Lower leg skin (tissue), 4 donors: ENCODE data around the gene LHX4. TPM values are rescaled to one million over a fixed set of nuclear protein-coding genes. Genes with fewer than 3 reads are reported as not detected.

ENCODE experiments used
- DNase-seq, 2 donors: peaks; one replicate each; pipeline ENCODE4 v3.0.0-alpha.2; 2019; ENCODE audit warnings: low spot score in 2 of 2
- H3K4me3 ChIP-seq: fragments of 200-600 bp; sonication (generic); 2 replicates; pipeline ENCODE4 v1.5.1; 2017; ENCODE audit warnings: mild to moderate bottlenecking, low read depth; ENCODE audit not compliant: poor library complexity, severe bottlenecking
- POLR2A ChIP-seq, 2 donors: fragments of 450-650 bp; IDR thresholded peaks; one replicate each; pipeline ENCODE4 v1.6.1; 2016 to 2017; ENCODE audit warnings: antibody characterized with exemption in 2 of 2, mild to moderate bottlenecking in 1 of 2, moderate library complexity in 1 of 2
- WGBS, 2 donors: methylation state at CpG; one replicate each; pipeline ENCODE4 v1.1.5; 2018; 5-methylcytosine and 5-hydroxymethylcytosine counted together
- intact Hi-C: fragments of 100-400 bp; cut with DNase I; formaldehyde crosslinking; loops from one replicate; pipeline ENCODE4 v1.15.0; 2023; ENCODE audit warnings: low total_unique reads
- total RNA-seq, 4 donors: library from RNA; depleted of rRNA; stranded (reverse); fragments of >200 nt; gene quantifications; one replicate each; pipeline ENCODE4 v1.1.0, GENCODE V29; 2016
- TF ChIP-seq, protein P1 (sequence below), 3 donors: fragments of 450-650 bp; IDR thresholded peaks; one replicate each; pipeline ENCODE4 v1.5.1; 2016; ENCODE audit warnings: antibody characterized with exemption in 3 of 3, mild to moderate bottlenecking in 3 of 3, moderate library complexity in 2 of 3

The LHX4 gene
- total RNA-seq, 4 donors from 2014 or later = 0.08 to 0.32 (median 0.17) TPM; not detected in 1

DNA sequence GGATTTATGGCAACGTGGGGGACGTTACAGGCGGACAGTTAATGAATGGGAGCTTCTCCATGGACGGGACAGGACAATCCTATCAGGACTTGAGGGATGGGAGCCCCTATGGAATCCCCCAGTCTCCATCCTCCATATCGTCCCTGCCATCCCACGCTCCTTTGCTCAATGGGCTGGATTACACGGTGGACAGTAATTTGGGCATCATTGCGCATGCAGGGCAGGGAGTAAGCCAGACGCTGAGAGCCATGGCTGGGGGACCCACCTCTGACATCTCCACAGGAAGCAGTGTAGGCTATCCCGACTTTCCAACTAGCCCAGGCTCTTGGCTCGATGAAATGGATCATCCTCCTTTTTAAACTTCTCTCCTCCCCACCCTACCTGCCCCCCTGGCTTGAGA lies 44.2 kb downstream of the LHX4 start:
- no peak for DNase-seq
- intact Hi-C loops = no loop called here
- no peak overlapping the region for H3K4me3 ChIP-seq
- WGBS, 2 donors = 96 to 97% methylated on average over 11 of the region's 11 CpGs
- TF ChIP-seq, protein P1, sequence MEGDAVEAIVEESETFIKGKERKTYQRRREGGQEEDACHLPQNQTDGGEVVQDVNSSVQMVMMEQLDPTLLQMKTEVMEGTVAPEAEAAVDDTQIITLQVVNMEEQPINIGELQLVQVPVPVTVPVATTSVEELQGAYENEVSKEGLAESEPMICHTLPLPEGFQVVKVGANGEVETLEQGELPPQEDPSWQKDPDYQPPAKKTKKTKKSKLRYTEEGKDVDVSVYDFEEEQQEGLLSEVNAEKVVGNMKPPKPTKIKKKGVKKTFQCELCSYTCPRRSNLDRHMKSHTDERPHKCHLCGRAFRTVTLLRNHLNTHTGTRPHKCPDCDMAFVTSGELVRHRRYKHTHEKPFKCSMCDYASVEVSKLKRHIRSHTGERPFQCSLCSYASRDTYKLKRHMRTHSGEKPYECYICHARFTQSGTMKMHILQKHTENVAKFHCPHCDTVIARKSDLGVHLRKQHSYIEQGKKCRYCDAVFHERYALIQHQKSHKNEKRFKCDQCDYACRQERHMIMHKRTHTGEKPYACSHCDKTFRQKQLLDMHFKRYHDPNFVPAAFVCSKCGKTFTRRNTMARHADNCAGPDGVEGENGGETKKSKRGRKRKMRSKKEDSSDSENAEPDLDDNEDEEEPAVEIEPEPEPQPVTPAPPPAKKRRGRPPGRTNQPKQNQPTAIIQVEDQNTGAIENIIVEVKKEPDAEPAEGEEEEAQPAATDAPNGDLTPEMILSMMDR (IDR thresholded peaks at IDR 0.05) = no peak
- TF ChIP-seq POLR2A (IDR thresholded peaks at IDR 0.05) = no peak

DNA sequence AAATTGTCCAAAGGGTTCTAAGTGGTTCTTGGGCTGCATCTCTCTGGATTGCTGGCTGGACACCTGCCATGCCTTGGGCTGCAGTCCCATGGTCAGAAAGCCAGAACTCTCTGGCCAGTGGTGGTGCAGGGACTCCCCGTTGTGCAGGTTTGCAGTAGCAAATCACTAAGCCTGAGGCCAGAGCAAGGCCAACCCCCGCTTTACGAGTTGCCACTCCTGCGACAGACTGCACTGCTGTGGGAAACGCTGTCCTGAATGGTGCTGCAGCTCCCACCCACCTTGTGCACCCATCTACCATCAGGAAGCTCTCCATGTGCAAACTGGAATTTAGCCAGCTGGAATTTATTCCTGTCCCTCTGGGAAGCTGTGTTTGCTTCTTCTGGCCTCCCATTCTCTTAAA lies 45.7 kb downstream of the LHX4 start:
- no peak for TF ChIP-seq POLR2A (IDR thresholded peaks at IDR 0.05)
- TF ChIP-seq, protein P1 (IDR thresholded peaks at IDR 0.05) = no peak
- WGBS, 2 donors = 86 to 91% methylated on average over 5 of the region's 5 CpGs
- intact Hi-C loops = no loop called here
- DNase-seq = no peak
- no peak overlapping the region for H3K4me3 ChIP-seq

DNA sequence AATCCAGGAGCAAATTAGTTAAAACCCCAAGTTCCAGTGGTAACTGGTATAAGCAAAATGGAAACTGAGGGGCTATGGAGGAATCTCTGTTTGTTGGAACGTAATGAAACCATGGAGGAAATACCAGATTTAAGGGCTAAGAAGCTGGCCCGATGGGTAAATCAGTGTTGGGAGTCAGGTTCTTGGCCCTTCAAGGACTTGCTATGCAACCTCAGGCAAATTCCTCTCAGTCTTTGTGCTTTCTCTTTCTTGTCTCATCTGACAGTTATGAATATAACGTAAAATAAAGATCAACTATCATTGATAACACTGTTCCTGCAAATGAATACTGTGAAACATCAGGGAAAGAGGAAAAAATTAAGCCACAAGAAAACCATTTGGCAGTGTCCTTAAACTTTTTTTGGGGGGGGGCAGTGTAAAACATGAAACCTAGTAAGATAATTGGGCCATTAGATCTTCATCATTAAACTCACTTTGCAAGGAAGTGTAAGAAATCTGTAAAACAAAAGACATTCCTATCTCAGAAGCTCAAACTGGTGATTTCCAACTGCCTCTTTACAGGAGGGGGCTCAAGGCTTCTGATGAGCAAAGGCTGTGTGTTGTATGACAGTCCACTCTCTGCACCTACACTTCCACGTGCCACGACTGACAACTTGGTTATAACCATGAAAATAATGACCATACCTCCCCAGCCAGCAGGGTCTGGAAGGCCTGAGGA lies 47.6 kb downstream of the LHX4 start:
- 83% methylated on average over 5 of the region's 5 CpGs for WGBS, 2 donors
- no peak for DNase-seq
- TF ChIP-seq, protein P1 (IDR thresholded peaks at IDR 0.05) = no peak
- no peak for TF ChIP-seq POLR2A (IDR thresholded peaks at IDR 0.05)
- no peak overlapping the region for H3K4me3 ChIP-seq
- intact Hi-C loops = no loop called here

DNA sequence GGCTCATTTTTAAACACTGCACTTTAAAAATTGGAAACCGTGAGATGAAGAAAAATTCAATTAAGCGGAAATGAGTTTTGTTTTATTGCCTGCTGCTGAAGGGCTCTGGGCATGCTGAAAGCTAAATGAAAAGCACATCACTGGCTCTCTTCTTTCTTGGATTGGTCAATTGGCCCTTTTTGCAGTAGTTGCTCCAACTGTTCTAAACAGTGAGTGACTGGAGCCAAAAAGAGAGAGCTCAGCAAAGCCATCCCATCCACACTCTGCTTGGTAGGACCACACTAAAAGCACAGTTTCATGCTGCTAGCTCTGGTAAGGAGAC lies 48.1 kb downstream of the LHX4 start:
- WGBS, 2 donors = 80 to 87% methylated on average over 2 of the region's 2 CpGs
- no peak for TF ChIP-seq POLR2A (IDR thresholded peaks at IDR 0.05)
- TF ChIP-seq, protein P1 (IDR thresholded peaks at IDR 0.05) = no peak
- no peak overlapping the region for H3K4me3 ChIP-seq
- intact Hi-C loops = no loop called here
- no peak for DNase-seq

DNA sequence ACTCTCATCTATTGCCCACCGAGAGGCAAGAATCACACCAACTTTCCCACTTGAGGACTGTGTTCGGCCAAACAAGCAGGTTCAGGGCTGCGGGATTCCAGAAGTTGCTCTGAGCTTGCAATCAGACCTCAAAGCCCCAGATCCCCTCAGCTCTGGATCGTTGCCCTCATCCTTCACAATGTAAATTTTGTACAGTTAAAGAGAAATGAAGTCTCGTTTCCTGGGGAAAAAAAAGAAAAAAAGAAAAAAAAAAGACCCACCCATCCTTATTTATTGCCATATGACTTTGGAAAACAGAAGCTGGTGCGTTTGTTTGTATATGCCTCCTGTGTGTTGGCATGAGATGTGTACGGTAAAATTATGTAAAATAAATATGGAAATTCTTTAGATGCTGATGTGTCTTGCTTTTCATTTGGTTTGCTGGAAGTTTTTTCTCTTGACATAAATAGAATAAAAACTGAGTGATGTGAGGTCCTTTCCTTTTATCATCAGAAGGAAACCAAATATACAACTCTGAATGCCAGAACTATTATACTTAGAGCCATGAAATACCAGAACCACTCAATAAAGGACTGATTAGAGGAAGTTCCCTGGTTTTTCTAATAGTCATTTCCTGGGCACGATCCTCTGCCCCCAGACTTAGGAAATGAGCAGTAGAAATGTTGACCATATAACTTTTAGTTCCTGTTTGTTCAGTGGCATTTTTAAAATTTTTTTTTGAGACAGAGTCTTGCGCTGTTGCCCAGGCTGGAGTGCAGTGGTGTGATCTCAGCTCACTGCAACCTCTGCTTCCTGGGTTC lies 48.7 kb downstream of the LHX4 start:
- 77 to 85% methylated on average over 9 of the region's 9 CpGs for WGBS, 2 donors
- DNase-seq = no peak
- no peak for TF ChIP-seq POLR2A (IDR thresholded peaks at IDR 0.05)
- TF ChIP-seq, protein P1 (IDR thresholded peaks at IDR 0.05) = no peak
- H3K4me3 ChIP-seq = no peak overlapping the region
- intact Hi-C loops = no loop called here
